ENCODE results near the gene ZNF70. TPM values are rescaled to one million over a fixed set of nuclear protein-coding genes. Genes with fewer than 3 reads are reported as not detected.

The ZNF70 gene
- total RNA-seq, 1 experiment from 2014 or later, result 6.5 TPM

- Mint-ChIP-seq H3K4me3 (ENCODE audit: low read depth, unreplicated experiment) (peak overlapping the region; percentile 87), H3K36me3 (ENCODE audit: insufficient read depth, unreplicated experiment) (peaks cover 27% of the 10 kb centered on the region), H3K27me3 (ENCODE audit: unreplicated experiment) (no peaks in the 10 kb centered on the region), H3K9me3 (ENCODE audit: low read depth, unreplicated experiment) (no peaks in the 10 kb centered on the region), H3K27ac (ENCODE audit: unreplicated experiment) (peak overlapping the region; percentile 68), H3K4me1 (ENCODE audit: low read depth, unreplicated experiment) (peaks cover 11% of the 10 kb centered on the region)
- TF ChIP-seq CTCF (IDR thresholded peaks at IDR 0.05; ENCODE audit: unreplicated experiment), result no peak
- intact Hi-C loops (cut with micrococcal nuclease; ENCODE audit: unreplicated experiment), result loop anchor here (5.0 kb wide), 1 partner anchor 82 kb away; no protein-coding TSS in a partner anchor
- CTCF ChIA-PET, result no interaction called here
- BruUV-seq (replicated peaks), result no TSS peak
- no peak for DNase-seq
These were observed 14.3 kb upstream of the ZNF70 start for GRCh38 chr22:23764899-23765881.

- H3K4me3 Mint-ChIP-seq (ENCODE audit: low read depth, unreplicated experiment), result no peak overlapping the region
- no peaks in the 10 kb centered on the region for H3K27me3 Mint-ChIP-seq (ENCODE audit: unreplicated experiment)
- H3K36me3 Mint-ChIP-seq (ENCODE audit: insufficient read depth, unreplicated experiment), result peaks cover 29% of the 10 kb centered on the region
- no peaks in the 10 kb centered on the region for H3K9me3 Mint-ChIP-seq (ENCODE audit: low read depth, unreplicated experiment)
- CTCF ChIA-PET, result no interaction called here
- H3K27ac Mint-ChIP-seq (ENCODE audit: unreplicated experiment), result no peak overlapping the region
- TF ChIP-seq CTCF (IDR thresholded peaks at IDR 0.05; ENCODE audit: unreplicated experiment), result no peak
- intact Hi-C loops (cut with micrococcal nuclease; ENCODE audit: unreplicated experiment), result no loop called here
- peaks cover 11% of the 10 kb centered on the region for H3K4me1 Mint-ChIP-seq (ENCODE audit: low read depth, unreplicated experiment)
- DNase-seq, result no peak
- BruUV-seq (replicated peaks), result no TSS peak
These were observed 13.0 kb upstream of the ZNF70 start for GRCh38 chr22:23763954-23764353.

- BruUV-seq (replicated peaks), result no TSS peak
- Mint-ChIP-seq H3K4me1 (ENCODE audit: low read depth, unreplicated experiment) (peaks cover 11% of the 10 kb centered on the region), H3K9me3 (ENCODE audit: low read depth, unreplicated experiment) (no peaks in the 10 kb centered on the region), H3K27me3 (ENCODE audit: unreplicated experiment) (no peaks in the 10 kb centered on the region), H3K36me3 (ENCODE audit: insufficient read depth, unreplicated experiment) (peaks cover 29% of the 10 kb centered on the region), H3K27ac (ENCODE audit: unreplicated experiment) (no peak overlapping the region), H3K4me3 (ENCODE audit: low read depth, unreplicated experiment) (no peak overlapping the region)
- intact Hi-C loops (cut with micrococcal nuclease; ENCODE audit: unreplicated experiment), result no loop called here
- CTCF ChIA-PET, result interaction anchor here (0.7 kb wide), 1 partner anchor 34 kb away, joined by 5 read pairs; no protein-coding TSS in a partner anchor
- DNase-seq, result no peak
- no peak for TF ChIP-seq CTCF (IDR thresholded peaks at IDR 0.05; ENCODE audit: unreplicated experiment)
These were observed 12.7 kb upstream of the ZNF70 start for GRCh38 chr22:23763579-23763945.

GRCh38 chr22:23762842-23763578, 12.1 kb upstream of the ZNF70 start, which contains the start of gene C22orf15:
Gene C22orf15 (plus strand): TSS chr22:23762990. CDS start chr22:23763307, 317 bp downstream.
- H3K9me3 Mint-ChIP-seq (ENCODE audit: low read depth, unreplicated experiment), result no peaks in the 10 kb centered on the region
- no TSS peak for BruUV-seq (replicated peaks)
- no peak for TF ChIP-seq CTCF (IDR thresholded peaks at IDR 0.05; ENCODE audit: unreplicated experiment)
- H3K4me1 Mint-ChIP-seq (ENCODE audit: low read depth, unreplicated experiment), result peaks cover 11% of the 10 kb centered on the region
- no peak within 1 kb of the TSS for H3K4me3 Mint-ChIP-seq (ENCODE audit: low read depth, unreplicated experiment)
- CTCF ChIA-PET, result interaction anchor here (0.7 kb wide), 1 partner anchor 35 kb away, joined by 5 read pairs; no protein-coding TSS in a partner anchor
- H3K27ac Mint-ChIP-seq (ENCODE audit: unreplicated experiment), result no peak within 1 kb of the TSS
- no peaks in the 10 kb centered on the region for H3K27me3 Mint-ChIP-seq (ENCODE audit: unreplicated experiment)
- DNase-seq, result no peak
- intact Hi-C loops (cut with micrococcal nuclease; ENCODE audit: unreplicated experiment), result no loop called here
- H3K36me3 Mint-ChIP-seq (ENCODE audit: insufficient read depth, unreplicated experiment), result peaks cover 24% of the 10 kb centered on the region
